PC-3 (cell line): ENCODE results near the gene CTRB1. TPM values are rescaled to one million over a fixed set of nuclear protein-coding genes. Genes with fewer than 3 reads are reported as not detected.

Source experiments
- ATAC-seq: fragments of 200-7000 bp; cut with Tn5 transposase; 2 replicates; pipeline ENCODE4 v1.9.1; 2020; ENCODE audit warnings: mild to moderate bottlenecking, moderate library complexity
- BruUV-seq: library from RNA; stranded (reverse); fragments of 400-500 nt; replicated peaks from 2 replicates; lab custom pipeline; 2021; lab: Mats Ljungman, UMichigan
- CTCF ChIA-PET: fragments of 300-600 bp; sonication (Branson Sonifier 250); formaldehyde crosslinking; loops from one replicate; lab custom pipeline; 2022; ENCODE audit warnings: antibody characterized with exemption; lab: Charles Lee
- POLR2A ChIA-PET: fragments of 300-600 bp; sonication (Branson Sonifier 250); formaldehyde crosslinking; loops from one replicate; lab custom pipeline; 2022; ENCODE audit warnings: antibody characterized with exemption; ENCODE audit not compliant: unreplicated experiment; lab: Charles Lee
- DNase-seq: peaks from one replicate; pipeline ENCODE4 v3.0.0-alpha.2; 2015
- H2AFZ ChIP-seq: fragments of 300-600 bp; sonication (generic); 2 replicates; pipeline ENCODE4 v1.6.0; 2016; ENCODE audit warnings: antibody characterized with exemption, low read length
- H3F3A ChIP-seq: fragments of 300-600 bp; sonication (generic); one replicate; pipeline ENCODE4 v1.6.0; 2017; ENCODE audit warnings: antibody characterized with exemption, low read length, control low read depth, mild to moderate bottlenecking; ENCODE audit not compliant: unreplicated experiment
- H3K27ac ChIP-seq: fragments of 300-600 bp; sonication (generic); 2 replicates; pipeline ENCODE4 v1.5.1; 2016; ENCODE audit warnings: mild to moderate bottlenecking, low read length
- H3K27me3 ChIP-seq: fragments of 300-600 bp; sonication (generic); 2 replicates; pipeline ENCODE4 v1.6.1; 2016; ENCODE audit warnings: low read length, mixed read lengths
- H3K36me3 ChIP-seq: fragments of 300-600 bp; sonication (generic); 2 replicates; pipeline ENCODE4 v1.6.1; 2016; ENCODE audit warnings: low read depth, mixed run types, low read length, mixed read lengths
- H3K4me1 ChIP-seq: fragments of 300-600 bp; sonication (generic); 2 replicates; pipeline ENCODE4 v1.5.1; 2016; ENCODE audit warnings: low read length; ENCODE audit not compliant: insufficient read depth
- H3K4me2 ChIP-seq: fragments of 300-600 bp; sonication (generic); 2 replicates; pipeline ENCODE4 v1.6.0; 2016; ENCODE audit warnings: low read length
- H3K4me3 ChIP-seq: fragments of 300-600 bp; sonication (generic); 2 replicates; pipeline ENCODE4 v1.5.1; 2016; ENCODE audit warnings: mild to moderate bottlenecking, low read length, mixed read lengths
- H3K79me2 ChIP-seq: fragments of 300-600 bp; sonication (generic); 2 replicates; pipeline ENCODE4 v1.6.1; 2017; ENCODE audit warnings: low read length, mixed read lengths
- H3K9ac ChIP-seq: fragments of 300-600 bp; sonication (generic); 2 replicates; pipeline ENCODE4 v1.6.0; 2016; ENCODE audit warnings: mild to moderate bottlenecking, low read length
- H3K9me2 ChIP-seq: fragments of 300-600 bp; sonication (generic); replicated peaks from 2 replicates; pipeline ENCODE4 v1.6.1; 2016; ENCODE audit warnings: mixed run types, low read length, mixed read lengths
- H3K9me3 ChIP-seq: fragments of 300-600 bp; sonication (generic); 2 replicates; pipeline ENCODE4 v1.6.1; 2016; ENCODE audit warnings: low read length, mixed read lengths
- H4K20me1 ChIP-seq: fragments of 300-600 bp; sonication (generic); 2 replicates; pipeline ENCODE4 v1.6.1; 2016; ENCODE audit warnings: low read length, mixed read lengths
- EZH2 ChIP-seq: fragments of 300-600 bp; sonication (generic); IDR thresholded peaks from one replicate; pipeline ENCODE4 v1.6.1; 2017; ENCODE audit warnings: antibody characterized with exemption, mild to moderate bottlenecking, low read length; ENCODE audit not compliant: unreplicated experiment
- EZH2phosphoT487 ChIP-seq: fragments of 300-600 bp; sonication (generic); IDR thresholded peaks from 2 replicates; pipeline ENCODE4 v1.6.1; 2018; ENCODE audit warnings: mild to moderate bottlenecking, antibody characterized with exemption, low read length, borderline replicate concordance
- intact Hi-C: fragments of 100-400 bp; cut with micrococcal nuclease; formaldehyde crosslinking; loops from 2 replicates; pipeline ENCODE4 v1.9.0; 2023
- total RNA-seq: library from RNA; depleted of rRNA; stranded (reverse); fragments of >200 nt; gene quantifications from 2 replicates; pipeline ENCODE4 v1.2.3, GENCODE V29; 2014
- TF ChIP-seq, protein P1 (sequence below): fragments of 300-600 bp; sonication (generic); conservative IDR thresholded peaks from 2 replicates; pipeline ENCODE4 v1.5.1; 2017; ENCODE audit warnings: antibody characterized with exemption, low read depth, mild to moderate bottlenecking, low read length

Gene CTRB1
- total RNA-seq, 1 experiment from 2014 or later: not detected

DNA sequence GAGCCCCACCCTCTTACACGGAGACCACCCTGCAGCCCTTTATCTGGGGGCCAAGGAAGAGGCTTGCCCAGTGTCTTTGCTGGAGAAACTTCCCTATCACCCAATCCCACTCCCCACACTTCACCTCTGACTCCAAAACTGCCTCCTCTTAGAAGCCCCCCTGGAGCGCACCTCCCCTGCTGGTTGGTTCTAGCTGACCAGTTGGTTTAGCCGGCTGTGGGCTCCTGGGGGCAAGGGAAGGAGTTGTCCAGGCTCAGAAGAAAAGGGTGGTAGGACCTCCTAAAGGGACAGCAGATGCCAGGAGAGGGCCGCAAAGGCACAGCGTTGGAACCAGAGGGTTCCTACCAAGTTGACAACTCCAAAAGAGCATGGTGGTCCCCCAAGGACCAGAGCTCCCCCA is 30.7 kb downstream of the CTRB1 start:
- Histone ChIP-seq H3K4me2 (peak overlapping the region; percentile 93), H3F3A (no peaks in the 10 kb centered on the region), H3K27ac (no peak overlapping the region), H3K27me3 (no peaks in the 10 kb centered on the region), H4K20me1 (peaks cover 19% of the 10 kb centered on the region), H3K79me2 (peaks cover 84% of the 10 kb centered on the region), H3K4me3 (peak overlapping the region; percentile 89; the same call in 1 of the 2 replicates), H3K9me3 (no peaks in the 10 kb centered on the region), H3K4me1 (peaks cover 65% of the 10 kb centered on the region), H3K9ac (no peak overlapping the region), H2AFZ (no peak overlapping the region), H3K36me3 (no peaks in the 10 kb centered on the region), H3K9me2 (no peaks in the 10 kb centered on the region)
- POLR2A ChIA-PET: interaction anchor here (0.6 to 1.0 kb wide), 2 partner anchors 33 to 56 kb away, joined by 3 to 7 read pairs; no protein-coding TSS in a partner anchor
- BruUV-seq: no TSS peak
- CTCF ChIA-PET: interaction anchor here (0.5 kb wide), 1 partner anchor 29 kb away, joined by 3 read pairs; no protein-coding TSS in a partner anchor
- intact Hi-C loops: no loop called here
- TF ChIP-seq, protein P1, sequence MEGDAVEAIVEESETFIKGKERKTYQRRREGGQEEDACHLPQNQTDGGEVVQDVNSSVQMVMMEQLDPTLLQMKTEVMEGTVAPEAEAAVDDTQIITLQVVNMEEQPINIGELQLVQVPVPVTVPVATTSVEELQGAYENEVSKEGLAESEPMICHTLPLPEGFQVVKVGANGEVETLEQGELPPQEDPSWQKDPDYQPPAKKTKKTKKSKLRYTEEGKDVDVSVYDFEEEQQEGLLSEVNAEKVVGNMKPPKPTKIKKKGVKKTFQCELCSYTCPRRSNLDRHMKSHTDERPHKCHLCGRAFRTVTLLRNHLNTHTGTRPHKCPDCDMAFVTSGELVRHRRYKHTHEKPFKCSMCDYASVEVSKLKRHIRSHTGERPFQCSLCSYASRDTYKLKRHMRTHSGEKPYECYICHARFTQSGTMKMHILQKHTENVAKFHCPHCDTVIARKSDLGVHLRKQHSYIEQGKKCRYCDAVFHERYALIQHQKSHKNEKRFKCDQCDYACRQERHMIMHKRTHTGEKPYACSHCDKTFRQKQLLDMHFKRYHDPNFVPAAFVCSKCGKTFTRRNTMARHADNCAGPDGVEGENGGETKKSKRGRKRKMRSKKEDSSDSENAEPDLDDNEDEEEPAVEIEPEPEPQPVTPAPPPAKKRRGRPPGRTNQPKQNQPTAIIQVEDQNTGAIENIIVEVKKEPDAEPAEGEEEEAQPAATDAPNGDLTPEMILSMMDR: no peak
- TF ChIP-seq EZH2phosphoT487 (no peak), EZH2 (no peak)
- DNase-seq (no peak), ATAC-seq (no peak)

DNA sequence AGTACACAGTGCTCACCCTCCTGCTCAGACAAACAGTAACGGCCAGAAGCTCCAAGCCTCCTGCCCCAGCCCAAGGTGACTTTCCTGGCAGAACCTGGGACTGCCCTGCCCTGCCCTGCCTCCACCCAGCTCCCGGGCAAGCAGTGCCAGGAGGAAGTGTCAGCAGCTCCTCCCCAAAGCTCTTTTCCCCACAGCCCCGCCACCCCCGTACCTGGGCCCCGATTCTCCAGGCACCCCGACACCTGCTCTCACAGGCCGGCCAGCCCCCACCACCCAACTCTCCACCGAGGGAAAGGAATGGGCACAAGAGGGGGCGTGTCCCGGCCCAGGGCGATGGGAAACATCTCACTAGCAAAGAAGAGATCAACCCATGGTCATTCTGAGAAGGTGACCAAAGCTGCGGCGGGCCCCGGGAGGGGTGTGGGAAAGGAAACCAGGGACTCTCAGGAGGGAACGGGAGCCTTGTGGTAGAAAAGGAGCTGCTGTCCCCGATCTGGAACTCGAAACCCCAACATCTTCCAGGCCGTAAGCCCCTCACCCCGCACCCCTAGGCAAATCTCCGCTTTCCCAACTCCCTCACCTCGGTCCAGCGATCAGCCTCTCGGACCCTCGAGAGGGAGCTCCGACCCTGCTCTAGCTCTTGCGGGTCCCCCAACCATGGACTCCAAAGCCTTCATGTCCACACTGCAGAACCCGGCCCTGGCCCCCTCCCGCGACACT is 31.5 kb downstream of the CTRB1 start:
- ATAC-seq: no peak; the same call in 1 of the 2 replicates
- peak; percentile 24 for DNase-seq

More for the DNA sequence above, 31.5 kb downstream of the CTRB1 start:
- ChIA-PET CTCF (no interaction called here), POLR2A (interaction anchor here (0.6 to 1.0 kb wide), 3 partner anchors 34 to 55 kb away, joined by 3 to 7 read pairs (median 3); no protein-coding TSS in a partner anchor)
- peak overlapping the region; percentile 93 for H3K4me2 ChIP-seq
- TF ChIP-seq EZH2: no peak
- no peak for TF ChIP-seq EZH2phosphoT487
- TF ChIP-seq, protein P1: no peak
- H3K9me3 ChIP-seq: no peaks in the 10 kb centered on the region
- peak overlapping the region; percentile 92 for H3K9ac ChIP-seq
- peak overlapping the region; percentile 50 for H3K27ac ChIP-seq
- H3K4me1 ChIP-seq: peaks cover 65% of the 10 kb centered on the region
- peaks cover 19% of the 10 kb centered on the region for H4K20me1 ChIP-seq
- no peaks in the 10 kb centered on the region for H3K36me3 ChIP-seq
- H3K27me3 ChIP-seq: no peaks in the 10 kb centered on the region
- no peak overlapping the region for H2AFZ ChIP-seq
- H3F3A ChIP-seq: no peaks in the 10 kb centered on the region
- H3K4me3 ChIP-seq: peak overlapping the region; percentile 89
- BruUV-seq: no TSS peak
- intact Hi-C loops: loop anchor here (5.0 kb wide), 1 partner anchor 137 kb away; no protein-coding TSS in a partner anchor
- H3K9me2 ChIP-seq: no peaks in the 10 kb centered on the region
- H3K79me2 ChIP-seq: peaks cover 86% of the 10 kb centered on the region
